GM12878 (cell line): Measurements from ENCODE around the gene GNLY. TPM values are rescaled to one million over a fixed set of nuclear protein-coding genes. Genes with fewer than 3 reads are reported as not detected.

Experiments used
- ATAC-seq: fragments of 200-7000 bp; cut with Tn5 transposase; 3 replicates; pipeline ENCODE4 v1.9.1; 2020; ENCODE audit warnings: mild to moderate bottlenecking, moderate library complexity
- BruUV-seq: library from RNA; stranded (reverse); fragments of 400-500 nt; replicated peaks from 2 replicates; lab custom pipeline; 2021; lab: Mats Ljungman, UMichigan
- CTCF ChIA-PET: fragments of 300-600 bp; sonication (Branson Sonifier 250); formaldehyde crosslinking; extraction: SDS; loops from one replicate; lab custom pipeline; 2021; ENCODE audit warnings: inconsistent platforms; lab: Yijun Ruan, JAX
- POLR2A ChIA-PET: fragments of 350-600 bp; formaldehyde crosslinking; extraction: SDS; loops from one replicate; lab custom pipeline; 2021; ENCODE audit warnings: inconsistent platforms; lab: Charles Lee
- RAD21 ChIA-PET: fragments of 300-600 bp; sonication (Branson Sonifier 250); formaldehyde crosslinking; loops from one replicate; lab custom pipeline; 2023; ENCODE audit warnings: antibody characterized with exemption; ENCODE audit not compliant: unreplicated experiment; lab: Charles Lee
- SMC1A ChIA-PET: fragments of 300-600 bp; sonication (Branson Sonifier 250); formaldehyde crosslinking; loops from one replicate; lab custom pipeline; 2023; ENCODE audit not compliant: unreplicated experiment, uncharacterized antibody; lab: Charles Lee
- DNase-seq: peaks from one replicate; pipeline ENCODE4 v3.0.0-alpha.2; 2011; ENCODE audit warnings: low read depth, low spot score
- FAIRE-seq: peaks from 3 replicates; lab custom pipeline; 2011; peaks lifted over from hg19 to GRCh38; lab: Jason Lieb, UNC
- H2AFZ ChIP-seq: 2 replicates; pipeline ENCODE4 v1.6.0; 2011; ENCODE audit warnings: low read depth, low read length, control low read depth; ENCODE audit not compliant: control insufficient read depth
- H3K27ac ChIP-seq: 2 replicates; pipeline ENCODE4 v1.5.1; 2011; ENCODE audit warnings: control low read depth; ENCODE audit not compliant: control insufficient read depth, insufficient read depth
- H3K27me3 ChIP-seq, 2 experiments: replicated peaks in 1 of 2; 2 replicates each; pipeline versions ENCODE4 v1.6.0 to v1.6.1; 2011; ENCODE audit warnings: low read length in 1 of 2; ENCODE audit not compliant: control insufficient read depth in 2 of 2, insufficient read depth in 2 of 2
- H3K36me3 ChIP-seq, 2 experiments: 2 replicates each; pipeline ENCODE4 v1.5.1; 2011; ENCODE audit warnings: low read length in 1 of 2; ENCODE audit not compliant: control insufficient read depth in 2 of 2, insufficient read depth in 2 of 2
- H3K4me1 ChIP-seq: 2 replicates; pipeline ENCODE4 v1.6.1; 2011; ENCODE audit warnings: mild to moderate bottlenecking, low read length, moderate library complexity, mixed read lengths; ENCODE audit not compliant: control insufficient read depth, insufficient read depth
- H3K4me2 ChIP-seq: 2 replicates; pipeline ENCODE4 v1.6.0; 2011; ENCODE audit warnings: control low read depth; ENCODE audit not compliant: control insufficient read depth, insufficient read depth
- H3K4me3 ChIP-seq: fragments of 200-600 bp; sonication (generic); 2 replicates; pipeline ENCODE4 v1.5.1; 2016
- H3K79me2 ChIP-seq: 2 replicates; pipeline ENCODE4 v1.6.0; 2011; ENCODE audit warnings: low read length; ENCODE audit not compliant: control insufficient read depth, insufficient read depth
- H3K9ac ChIP-seq: 2 replicates; pipeline ENCODE4 v1.8.0; 2011; ENCODE audit warnings: low read length, control low read depth, mixed read lengths; ENCODE audit not compliant: control insufficient read depth, insufficient read depth
- H3K9me3 ChIP-seq: replicated peaks from 3 replicates; pipeline ENCODE4 v1.5.1; 2011; ENCODE audit warnings: mild to moderate bottlenecking, low read length; ENCODE audit not compliant: control insufficient read depth, insufficient read depth
- H4K20me1 ChIP-seq: 2 replicates; pipeline ENCODE4 v1.6.0; 2011; ENCODE audit not compliant: control insufficient read depth, insufficient read depth
- ASH2L ChIP-seq: fragments of 300-600, 200-600 bp; sonication (generic); IDR thresholded peaks from 2 replicates; pipeline ENCODE4 v1.6.1; 2017; ENCODE audit warnings: low read depth, mild to moderate bottlenecking, borderline replicate concordance
- ATF7 ChIP-seq: fragments of 450-650 bp; IDR thresholded peaks from 2 replicates; pipeline ENCODE4 v1.6.1; 2016; ENCODE audit warnings: low read depth, mild to moderate bottlenecking
- CHD2 ChIP-seq: IDR thresholded peaks from 2 replicates; pipeline ENCODE4 v1.6.1; 2011; ENCODE audit warnings: low read depth, low read length, improper control_type of control experiment, borderline replicate concordance
- CREB1 ChIP-seq: IDR thresholded peaks from 2 replicates; pipeline ENCODE4 v1.6.1; 2012; ENCODE audit warnings: low read depth, mild to moderate bottlenecking, inconsistent platforms
- DPF2 ChIP-seq: fragments of 450-650 bp; IDR thresholded peaks from 2 replicates; pipeline ENCODE4 v1.6.1; 2017; ENCODE audit warnings: mild to moderate bottlenecking
- HCFC1 ChIP-seq: fragments of 150-350 bp; IDR thresholded peaks from 2 replicates; pipeline ENCODE4 v1.6.1; 2014; ENCODE audit warnings: low read length
- HDAC2 ChIP-seq: fragments of 200-600 bp; sonication (generic); IDR thresholded peaks from 2 replicates; pipeline ENCODE4 v1.6.1; 2017
- HDAC6 ChIP-seq: fragments of 200-600 bp; sonication (generic); IDR thresholded peaks from one replicate; pipeline ENCODE4 v1.8.0; 2017; ENCODE audit warnings: antibody characterized with exemption; ENCODE audit not compliant: unreplicated experiment
- IKZF2 ChIP-seq, 2 experiments: fragments of 450-650 bp; IDR thresholded peaks; 2 replicates each; pipeline ENCODE4 v1.6.1; 2017; ENCODE audit warnings: mild to moderate bottlenecking in 2 of 2, moderate library complexity in 2 of 2
- IRF3 ChIP-seq: fragments of 450-650 bp; IDR thresholded peaks from 2 replicates; pipeline ENCODE4 v1.6.1; 2014; ENCODE audit warnings: mild to moderate bottlenecking
- IRF4 ChIP-seq: IDR thresholded peaks from 2 replicates; pipeline ENCODE4 v1.6.1; 2011; ENCODE audit warnings: low read depth, low read length
- KAT2A ChIP-seq: conservative IDR thresholded peaks from 2 replicates; pipeline ENCODE4 v1.6.1; 2011; ENCODE audit warnings: low read depth, low read length; ENCODE audit not compliant: control insufficient read depth
- NFYB ChIP-seq: IDR thresholded peaks from 2 replicates; pipeline ENCODE4 v1.6.1; 2011; ENCODE audit warnings: low read depth, mild to moderate bottlenecking, low read length, improper control_type of control experiment, moderate library complexity; ENCODE audit not compliant: insufficient read depth
- POLR2AphosphoS2 ChIP-seq: IDR thresholded peaks from 2 replicates; pipeline ENCODE4 v1.6.1; 2011; ENCODE audit warnings: low read depth, mild to moderate bottlenecking, low read length, improper control_type of control experiment, moderate library complexity
- ZBTB4 ChIP-seq: fragments of 450-650 bp; formaldehyde crosslinking; IDR thresholded peaks from 2 replicates; pipeline ENCODE4 v1.4.0; 2022; ENCODE audit warnings: mild to moderate bottlenecking, moderate library complexity
- ZNF274 ChIP-seq: IDR thresholded peaks from one replicate; pipeline ENCODE4 v1.8.0; 2011; ENCODE audit not compliant: insufficient read length, insufficient read depth
- ZNF384 ChIP-seq: IDR thresholded peaks from 2 replicates; pipeline ENCODE4 v1.6.1; 2012; ENCODE audit warnings: low read depth, mild to moderate bottlenecking, low read length, improper control_type of control experiment, borderline replicate concordance
- WGBS: methylation state at CpG from one replicate; pipeline ENCODE4 v1.1.6; 2016; ENCODE audit warnings: low lambda C conversion rate; ENCODE audit not compliant: insufficient replicate concordance, insufficient coverage; ENCODE audit errors: missing lambda C conversion rate; 5-methylcytosine and 5-hydroxymethylcytosine counted together
- in situ Hi-C: fragments of 300-500 bp; cut with MboI; formaldehyde crosslinking; loops from 9 replicates; pipeline ENCODE4 v1.14.3; 2018; ENCODE audit warnings: mixed read lengths
- intact Hi-C: fragments of 100-400 bp; cut with micrococcal nuclease; formaldehyde crosslinking; loops from one replicate; pipeline ENCODE4 v1.14.2; 2022; ENCODE audit not compliant: unreplicated experiment
- polyA plus RNA-seq, 11 experiments: library from polyadenylated mRNA; depleted of rRNA in 4 of 11; unstranded in 6 of 11; stranded (reverse) in 5 of 11; fragments of >200 nt; fragmentation: Nextera tagmentation in 4 of 11; fragmentation: Illumina TruSeq in 1 of 11; extraction: Ambion mirVana in 4 of 11; extraction: Trizol in 1 of 11; gene quantifications; 1 replicate in 1 of 11; 2 replicates in 10 of 11; pipeline versions ENCODE4 v1.2.1 to v1.2.3, GENCODE V29; 2011 to 2016; ENCODE audit warnings: inconsistent platforms in 2 of 11, missing spikeins in 2 of 11, low read depth in 1 of 11
- total RNA-seq, 4 experiments: library from RNA; depleted of rRNA in 3 of 4; stranded (reverse); fragments of >200 nt in 3 of 4; fragmentation: Illumina TruSeq in 1 of 4; extraction: Trizol in 1 of 4; gene quantifications; 2 replicates each; pipeline versions ENCODE4 v1.2.1 to v1.2.3, GENCODE V29; 2013 to 2021

The GNLY gene
- total and polyA plus RNA-seq, 10 of the 15 experiments (the other 5 are each of a cell fraction or from before 2014, with no cell fraction given), result 0.18 to 0.42 TPM; not detected in 8

- Histone ChIP-seq H3K79me2 (no peaks in the 10 kb centered on the region), H3K9me3 (no peaks in the 10 kb centered on the region; the same call in 2 of the 3 replicates), H3K36me3 (no peaks in the 10 kb centered on the region), H4K20me1 (no peaks in the 10 kb centered on the region), H3K9ac (no peak overlapping the region), H3K27ac (no peak overlapping the region), H3K4me1 (no peaks in the 10 kb centered on the region), H3K27me3 (peaks cover 0 to 2% of the 10 kb centered on the region in 2 experiments; a peak in 1 of 4 replicates), H3K4me3 (no peak overlapping the region), H3K4me2 (no peak overlapping the region), H2AFZ (no peak overlapping the region)
- POLR2A ChIA-PET, result interaction anchor here (0.6 to 1.2 kb wide), 2 partner anchors 18 to 103 kb away, joined by 3 read pairs; no protein-coding TSS in a partner anchor
- no TSS peak for BruUV-seq
- ATAC-seq (no peak), FAIRE-seq (no peak), DNase-seq (no peak)
- no peak for TF ChIP-seq IRF3
- no peak for TF ChIP-seq CREB1
- no peak for TF ChIP-seq NFYB
- TF ChIP-seq IRF4, result no peak
- no peak for TF ChIP-seq HDAC2
- TF ChIP-seq ZNF384, result no peak
- TF ChIP-seq ZBTB4 (CRISPR knock-in tag), result no peak
- no peak for TF ChIP-seq IKZF2 (IDR thresholded peaks at IDR 0.05)
- no peak for TF ChIP-seq ZNF274
- no peak for TF ChIP-seq CHD2
- TF ChIP-seq HDAC6, result no peak
- TF ChIP-seq DPF2, result no peak
- no peak for TF ChIP-seq HCFC1
- no peak for TF ChIP-seq ATF7
- TF ChIP-seq KAT2A, result no peak
- TF ChIP-seq POLR2AphosphoS2, result no peak
- no peak for TF ChIP-seq ASH2L
- in situ Hi-C loops (loop anchor here (10.0 kb wide), 1 partner anchor 91 kb away; no protein-coding TSS in a partner anchor), intact Hi-C loops (loop anchor here (5.0 kb wide), 1 partner anchor 87 kb away; no protein-coding TSS in a partner anchor)
- WGBS, result 65% methylated on average over 2 of the region's 2 CpGs
- CTCF ChIA-PET, result interaction anchor here (0.8 to 5.8 kb wide), 12 partner anchors 10 to 356 kb away, joined by 3 to 76 read pairs (median 8); no protein-coding TSS in a partner anchor
- RAD21 ChIA-PET, result interaction anchor here (0.9 to 3.7 kb wide), 5 partner anchors 13 to 96 kb away, joined by 3 to 15 read pairs (median 7); no protein-coding TSS in a partner anchor
- SMC1A ChIA-PET, result interaction anchor here (1.2 to 2.7 kb wide), 6 partner anchors 8 to 91 kb away, joined by 3 to 18 read pairs (median 9); no protein-coding TSS in a partner anchor
Measured at GRCh38 chr2:85723707-85724360, 29.7 kb downstream of the GNLY start.
